ENCODE results near the gene RASSF1. TPM values are rescaled to one million over a fixed set of nuclear protein-coding genes. Genes with fewer than 3 reads are reported as not detected.
A peak's percentile ranks its signal among the peaks of the same experiment; 100 is the strongest.

Gene RASSF1
- total RNA-seq, 1 donor = 45.7 TPM

- DNase-seq (ENCODE audit: low read depth) = peak; percentile 48
- TF ChIP-seq CTCF (IDR thresholded peaks at IDR 0.05; ENCODE audit: insufficient read depth, low read length) = no peak
Measured at GRCh38 chr3:50320853-50321335, 19.7 kb downstream of the RASSF1 start.

GRCh38 chr3:50319894-50320625, 20.6 kb downstream of the RASSF1 start:
- peak overlapping the region; percentile 84 for H3K4me3 ChIP-seq (ENCODE audit: low read depth, low read length)
- TF ChIP-seq CTCF (IDR thresholded peaks at IDR 0.05; ENCODE audit: insufficient read depth, low read length) = no peak
- DNase-seq (ENCODE audit: low read depth) = no peak

More at GRCh38 chr3:50320853-50321335, 19.7 kb downstream of the RASSF1 start:
- peak overlapping the region; percentile 84 for H3K4me3 ChIP-seq (ENCODE audit: low read depth, low read length)

- no peak overlapping the region for H3K4me3 ChIP-seq (ENCODE audit: low read depth, low read length)
- TF ChIP-seq CTCF (IDR thresholded peaks at IDR 0.05; ENCODE audit: insufficient read depth, low read length) = no peak
- no peak for DNase-seq (ENCODE audit: low read depth)
Measured at GRCh38 chr3:50319181-50319893, 21.3 kb downstream of the RASSF1 start.

- TF ChIP-seq CTCF (IDR thresholded peaks at IDR 0.05; ENCODE audit: insufficient read depth, low read length) = no peak
- no peak overlapping the region for H3K4me3 ChIP-seq (ENCODE audit: low read depth, low read length)
Measured at GRCh38 chr3:50318615-50319014, 22.0 kb downstream of the RASSF1 start.

GRCh38 chr3:50318163-50318562, 22.5 kb downstream of the RASSF1 start:
- no peak for TF ChIP-seq CTCF (IDR thresholded peaks at IDR 0.05; ENCODE audit: insufficient read depth, low read length)
- no peak overlapping the region for H3K4me3 ChIP-seq (ENCODE audit: low read depth, low read length)
- no peak for DNase-seq (ENCODE audit: low read depth)

More at GRCh38 chr3:50318615-50319014, 22.0 kb downstream of the RASSF1 start:
- DNase-seq (ENCODE audit: low read depth) = no peak

GRCh38 chr3:50317300-50317699, 23.3 kb downstream of the RASSF1 start:
- H3K4me3 ChIP-seq (ENCODE audit: low read depth, low read length) = no peak overlapping the region
- DNase-seq (ENCODE audit: low read depth) = no peak
- no peak for TF ChIP-seq CTCF (IDR thresholded peaks at IDR 0.05; ENCODE audit: insufficient read depth, low read length)

Measured in fibroblast of the aortic adventitia (primary cell).